ENCODE measurements around the gene HOXA13. TPM values are rescaled to one million over a fixed set of nuclear protein-coding genes. Genes with fewer than 3 reads are reported as not detected.

Gene HOXA13
- total RNA-seq, 2 donors from 2014 or later: not detected

DNA sequence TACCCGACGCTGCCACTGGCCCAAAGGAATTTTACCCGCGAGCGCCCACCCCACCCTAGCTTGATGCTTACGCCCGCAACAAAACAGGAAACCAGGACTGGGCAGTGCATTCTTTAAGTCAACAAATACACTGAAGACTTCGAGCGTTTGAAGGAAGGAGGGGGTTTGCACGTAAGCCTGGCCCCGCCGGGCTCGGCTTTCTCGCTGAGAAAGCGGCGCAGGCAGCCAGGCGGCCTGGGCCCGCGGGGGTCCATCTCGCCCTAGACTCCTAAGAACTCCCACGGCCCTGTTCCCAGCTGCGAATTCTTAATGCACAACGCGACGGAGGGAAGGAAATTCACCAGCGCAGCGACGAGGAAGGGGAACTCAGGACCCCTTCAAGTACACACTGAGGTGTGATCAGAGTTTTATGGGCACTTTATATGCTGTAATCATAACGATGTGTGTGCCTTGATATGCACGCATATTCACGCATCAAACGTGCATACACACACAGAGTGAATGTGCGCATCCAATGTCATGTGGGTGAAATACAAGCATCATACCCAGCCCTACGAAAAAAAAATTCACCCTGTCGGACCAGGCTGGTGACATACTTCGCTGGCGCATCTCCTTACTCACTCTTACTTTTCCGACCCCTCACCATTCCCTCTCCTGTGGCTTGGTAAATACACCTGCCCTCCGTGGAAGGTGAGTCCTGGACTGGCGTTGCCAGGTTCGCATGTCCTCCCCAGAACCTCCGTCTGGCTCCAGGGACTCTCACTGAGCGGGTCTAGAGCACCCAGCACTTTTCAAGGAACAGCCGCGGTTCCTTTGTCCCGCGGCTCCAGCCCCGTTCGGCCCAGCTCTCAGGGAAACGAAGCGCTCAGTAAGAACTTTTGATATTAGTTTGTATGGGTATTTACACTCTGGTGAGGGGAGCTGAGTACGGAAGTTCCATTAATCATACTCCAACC is 5.7 kb upstream of the HOXA13 start:
- Histone ChIP-seq H3K4me3 (peak overlapping the region in 1 of 2 donors; percentile 22), H3K9me3 (peaks cover 0 to 4% of the 10 kb centered on the region in 2 donors), H3K27ac (no peak overlapping the region), H3K36me3 (no peaks in the 10 kb centered on the region), H3K27me3 (peaks cover 54 to 65% of the 10 kb centered on the region in 2 donors), H3K4me1 (peaks cover 0 to 22% of the 10 kb centered on the region in 2 donors)
- no peak for TF ChIP-seq CTCF (IDR thresholded peaks at IDR 0.05)
- peak; percentile 38 for DNase-seq (ENCODE audit: low spot score)

- TF ChIP-seq CTCF (IDR thresholded peaks at IDR 0.05): no peak
- H3K27ac ChIP-seq: no peak overlapping the region
- peak overlapping the region in 1 of 2 donors; percentile 22 for H3K4me3 ChIP-seq
- peak; percentile 54 for DNase-seq (ENCODE audit: low spot score)
- H3K36me3 ChIP-seq: no peaks in the 10 kb centered on the region
- H3K9me3 ChIP-seq: peaks cover 0 to 4% of the 10 kb centered on the region in 2 donors
- H3K27me3 ChIP-seq: peaks cover 58 to 66% of the 10 kb centered on the region in 2 donors
- peaks cover 0 to 24% of the 10 kb centered on the region in 2 donors for H3K4me1 ChIP-seq
These were observed 5.0 kb upstream of the HOXA13 start for GRCh38 chr7:27204851-27205322.

GRCh38 chr7:27203964-27204594 is 4.2 kb upstream of the HOXA13 start:
- Histone ChIP-seq H3K9me3 (peaks cover 0 to 4% of the 10 kb centered on the region in 2 donors), H3K27me3 (peaks cover 57 to 67% of the 10 kb centered on the region in 2 donors), H3K27ac (no peak overlapping the region), H3K36me3 (no peaks in the 10 kb centered on the region), H3K4me1 (peaks cover 0 to 28% of the 10 kb centered on the region in 2 donors), H3K4me3 (no peak overlapping the region)
- no peak for TF ChIP-seq CTCF (IDR thresholded peaks at IDR 0.05)
- DNase-seq (ENCODE audit: low spot score): peak; percentile 18

GRCh38 chr7:27203365-27203953 is 3.6 kb upstream of the HOXA13 start:
- H3K27me3 ChIP-seq: peaks cover 64 to 72% of the 10 kb centered on the region in 2 donors
- no peak overlapping the region for H3K4me3 ChIP-seq
- peaks cover 0 to 34% of the 10 kb centered on the region in 2 donors for H3K4me1 ChIP-seq
- H3K36me3 ChIP-seq: no peaks in the 10 kb centered on the region
- peak; percentile 28 for DNase-seq (ENCODE audit: low spot score)
- peaks cover 0 to 4% of the 10 kb centered on the region in 2 donors for H3K9me3 ChIP-seq
- TF ChIP-seq CTCF (IDR thresholded peaks at IDR 0.05): no peak
- no peak overlapping the region for H3K27ac ChIP-seq

DNA sequence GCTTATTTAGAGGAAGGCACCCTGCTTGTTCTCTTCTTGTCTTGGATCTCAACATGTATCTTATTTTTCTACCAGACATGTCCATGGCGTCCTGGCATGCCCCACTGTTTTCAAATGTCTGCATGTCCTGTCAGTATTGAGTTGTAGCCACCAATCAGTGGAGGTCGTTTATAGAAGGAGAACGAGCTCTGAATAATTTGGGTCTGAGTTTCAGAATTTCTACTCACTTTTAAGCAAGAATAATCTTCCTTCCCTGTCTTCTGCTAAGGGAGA is 2.9 kb upstream of the HOXA13 start:
- H3K27ac ChIP-seq: no peak overlapping the region
- peak; percentile 38 for DNase-seq (ENCODE audit: low spot score)
- TF ChIP-seq CTCF (IDR thresholded peaks at IDR 0.05): no peak
- H3K27me3 ChIP-seq: peaks cover 69 to 78% of the 10 kb centered on the region in 2 donors
- no peak overlapping the region for H3K4me3 ChIP-seq
- H3K4me1 ChIP-seq: peaks cover 0 to 34% of the 10 kb centered on the region in 2 donors
- peaks cover 0 to 4% of the 10 kb centered on the region in 2 donors for H3K9me3 ChIP-seq
- no peaks in the 10 kb centered on the region for H3K36me3 ChIP-seq

Data from right atrium auricular region (tissue), 2 donors.